ENCODE measurements around the gene SOWAHC.

Gene SOWAHC

GRCh38 chr2:109647636-109648035, 33.5 kb downstream of the SOWAHC start:
- no peak for DNase-seq

- no peak for DNase-seq
These were observed 33.9 kb downstream of the SOWAHC start for GRCh38 chr2:109648041-109648527.

- DNase-seq: no peak
These were observed 35.9 kb downstream of the SOWAHC start for GRCh38 chr2:109649736-109650695.

- no peak for DNase-seq
These were observed 40.3 kb downstream of the SOWAHC start for GRCh38 chr2:109654326-109655050.

GRCh38 chr2:109655287-109655686, 41.1 kb downstream of the SOWAHC start:
- DNase-seq: no peak

- DNase-seq: no peak
These were observed 45.4 kb downstream of the SOWAHC start for GRCh38 chr2:109659396-109660045.

- DNase-seq: no peak
These were observed 46.1 kb downstream of the SOWAHC start for GRCh38 chr2:109660046-109660860.

- DNase-seq: no peak
These were observed 48.7 kb downstream of the SOWAHC start for GRCh38 chr2:109662889-109663288.

- DNase-seq: no peak
These were observed 49.6 kb downstream of the SOWAHC start for GRCh38 chr2:109663721-109664120.

- DNase-seq: no peak
These were observed 52.3 kb downstream of the SOWAHC start for GRCh38 chr2:109666466-109666865.

Measured in KG1 (cell line).